Right lobe of liver (tissue), 6 donors: ENCODE data around the gene RMDN2. TPM values are rescaled to one million over a fixed set of nuclear protein-coding genes. Genes with fewer than 3 reads are reported as not detected.

Source experiments
- ATAC-seq, 4 donors: fragments of 200-7000 bp; cut with Tn5 transposase; one replicate each; pipeline ENCODE4 v1.9.1; 2020; ENCODE audit warnings: mild to moderate bottlenecking in 4 of 4, moderate library complexity in 4 of 4
- DNase-seq, 3 donors: peaks; one replicate each; pipeline ENCODE4 v3.0.0-alpha.2; 2020
- H3K27ac ChIP-seq, 3 donors: fragments of 200-600 bp; one replicate each; pipeline ENCODE4 v1.8.0; 2022
- H3K27me3 ChIP-seq, 2 donors: fragments of 200-600 bp; one replicate each; pipeline ENCODE4 v1.8.0; 2022
- H3K36me3 ChIP-seq, 4 donors: fragments of 200-600 bp; sonication (generic) in 1 of 4; one replicate each; pipeline versions ENCODE4 v1.5.1 to v1.8.0; 2017 to 2022; ENCODE audit warnings: control low read depth in 1 of 4
- H3K4me1 ChIP-seq, 4 donors: fragments of 200-600 bp; sonication (generic) in 1 of 4; one replicate each; pipeline versions ENCODE4 v1.5.1 to v1.8.0; 2017 to 2022; ENCODE audit warnings: control low read depth in 1 of 4
- H3K4me3 ChIP-seq, 3 donors: fragments of 200-600 bp; one replicate each; pipeline ENCODE4 v1.8.0; 2022
- H3K9me3 ChIP-seq, 4 donors: fragments of 200-600 bp; sonication (generic) in 1 of 4; one replicate each; pipeline versions ENCODE4 v1.5.1 to v1.8.0; 2017 to 2022; ENCODE audit warnings: control low read depth in 1 of 4
- CTCF ChIP-seq, 4 donors: fragments of 200-600 bp in 3 of 4; fragments of 450-650 bp in 1 of 4; IDR thresholded peaks; one replicate each; pipeline versions ENCODE4 v1.5.1 to v1.8.0; 2016 to 2022; ENCODE audit warnings: antibody characterized with exemption in 4 of 4, mild to moderate bottlenecking in 2 of 4
- POLR2A ChIP-seq: fragments of 450-650 bp; IDR thresholded peaks from one replicate; pipeline ENCODE4 v1.6.1; 2017; ENCODE audit warnings: antibody characterized with exemption, mild to moderate bottlenecking
- WGBS: methylation state at CpG from one replicate; pipeline ENCODE4 v1.1.6; 2018; ENCODE audit warnings: low coverage, low lambda C conversion rate; ENCODE audit not compliant: insufficient coverage; ENCODE audit errors: missing lambda C conversion rate; 5-methylcytosine and 5-hydroxymethylcytosine counted together
- intact Hi-C, 2 donors: fragments of 100-400 bp; cut with DNase I; formaldehyde crosslinking; loops; one replicate each; pipeline versions ENCODE4 v1.11.2 to v1.14.1; 2022
- total RNA-seq, 6 experiments: library from RNA; depleted of rRNA in 2 of 6; stranded (reverse); fragments of >200 nt in 2 of 6; fragmentation: NEBNext Ultra II Directional in 3 of 6; extraction: Animal tissue kit (Norgen Biotek cat#: 25700) in 3 of 6; gene quantifications; one replicate each; pipeline versions ENCODE4 v1.1.0 to v1.2.4, GENCODE V29; 2016 to 2023
- donor health status: DM: no; HTN: yes; CAD: no.
- donor health status: DM: no; HTN: no; CAD: no.
- donor health status: DM: no; HTN: no; CAD: no.
- donor health status: DM: no; HTN: yes; CAD: no.
- donor health status: DM: no; HTN: yes; CAD: no.

RMDN2 gene
- total RNA-seq, 6 experiments from 2014 or later: 8.8 to 18.5 (median 15.7) TPM

GRCh38 chr2:38029512-38029911, 104.4 kb downstream of the RMDN2 start:
- Histone ChIP-seq H3K9me3 (no peaks in the 10 kb centered on the region), H3K27ac (no peak overlapping the region), H3K27me3 (no peaks in the 10 kb centered on the region), H3K4me1 (no peaks in the 10 kb centered on the region), H3K36me3 (no peaks in the 10 kb centered on the region), H3K4me3 (no peak overlapping the region)
- 69% methylated on average over 4 of the region's 5 CpGs for WGBS
- TF ChIP-seq CTCF (IDR thresholded peaks at IDR 0.05) (no peak), POLR2A (no peak)
- ATAC-seq: no peak
- DNase-seq: no peak
- intact Hi-C loops: no loop called here

GRCh38 chr2:38030635-38031355, 105.7 kb downstream of the RMDN2 start:
- WGBS: 50% methylated on average over 1 of the region's 1 CpG
- H3K4me1 ChIP-seq: no peaks in the 10 kb centered on the region
- ATAC-seq (no peak), DNase-seq (no peak)
- H3K36me3 ChIP-seq: no peaks in the 10 kb centered on the region
- no peak for TF ChIP-seq POLR2A
- no peak for TF ChIP-seq CTCF (IDR thresholded peaks at IDR 0.05)
- intact Hi-C loops: no loop called here
- no peak overlapping the region for H3K27ac ChIP-seq
- no peaks in the 10 kb centered on the region for H3K27me3 ChIP-seq
- H3K9me3 ChIP-seq: no peaks in the 10 kb centered on the region
- H3K4me3 ChIP-seq: no peak overlapping the region

- no peak for ATAC-seq
Measured at GRCh38 chr2:38032946-38033345, 107.9 kb downstream of the RMDN2 start.

GRCh38 chr2:38033646-38034045, 108.6 kb downstream of the RMDN2 start:
- intact Hi-C loops: no loop called here
- H3K27ac ChIP-seq: no peak overlapping the region
- WGBS: 39% methylated on average over 2 of the region's 2 CpGs
- H3K4me3 ChIP-seq: no peak overlapping the region
- no peak for TF ChIP-seq POLR2A
- TF ChIP-seq CTCF (IDR thresholded peaks at IDR 0.05): no peak
- H3K4me1 ChIP-seq: no peaks in the 10 kb centered on the region
- no peak for ATAC-seq
- no peaks in the 10 kb centered on the region for H3K9me3 ChIP-seq
- no peaks in the 10 kb centered on the region for H3K36me3 ChIP-seq
- no peak for DNase-seq
- no peaks in the 10 kb centered on the region for H3K27me3 ChIP-seq

More at GRCh38 chr2:38032946-38033345, 107.9 kb downstream of the RMDN2 start:
- intact Hi-C loops: no loop called here
- DNase-seq: no peak
- no peak overlapping the region for H3K27ac ChIP-seq
- 87% methylated on average over 2 of the region's 2 CpGs for WGBS
- no peaks in the 10 kb centered on the region for H3K27me3 ChIP-seq
- H3K4me3 ChIP-seq: no peak overlapping the region
- no peaks in the 10 kb centered on the region for H3K9me3 ChIP-seq
- H3K4me1 ChIP-seq: no peaks in the 10 kb centered on the region
- TF ChIP-seq POLR2A (no peak), CTCF (IDR thresholded peaks at IDR 0.05) (no peak)
- no peaks in the 10 kb centered on the region for H3K36me3 ChIP-seq
